T follicular helper cell (primary cell): ENCODE measurements around the gene CYB5A.

Experiments
- DNase-seq: peaks from one replicate; pipeline ENCODE4 v3.0.0-alpha.2; 2020; ENCODE audit warnings: low read depth

The CYB5A gene

DNA sequence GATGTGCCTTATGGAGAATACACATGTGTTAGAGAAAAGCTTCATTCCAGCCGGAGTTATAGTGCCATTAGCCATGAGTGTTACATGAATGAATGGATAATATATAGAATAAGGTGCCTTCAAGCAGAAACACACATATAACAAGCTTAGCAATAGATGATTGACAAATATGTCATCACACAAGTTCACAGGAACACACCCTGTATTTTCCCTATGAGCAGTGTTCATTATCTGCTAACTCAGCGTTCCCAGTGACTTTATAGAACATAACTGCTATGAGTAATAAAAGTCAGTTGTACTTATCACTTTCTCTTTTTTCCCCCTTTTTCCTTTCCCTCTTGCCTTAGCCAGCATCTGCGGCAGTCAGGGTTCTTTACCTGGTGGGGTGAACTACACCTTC lies 78.3 kb downstream of the CYB5A start:
- DNase-seq, result no peak

DNA sequence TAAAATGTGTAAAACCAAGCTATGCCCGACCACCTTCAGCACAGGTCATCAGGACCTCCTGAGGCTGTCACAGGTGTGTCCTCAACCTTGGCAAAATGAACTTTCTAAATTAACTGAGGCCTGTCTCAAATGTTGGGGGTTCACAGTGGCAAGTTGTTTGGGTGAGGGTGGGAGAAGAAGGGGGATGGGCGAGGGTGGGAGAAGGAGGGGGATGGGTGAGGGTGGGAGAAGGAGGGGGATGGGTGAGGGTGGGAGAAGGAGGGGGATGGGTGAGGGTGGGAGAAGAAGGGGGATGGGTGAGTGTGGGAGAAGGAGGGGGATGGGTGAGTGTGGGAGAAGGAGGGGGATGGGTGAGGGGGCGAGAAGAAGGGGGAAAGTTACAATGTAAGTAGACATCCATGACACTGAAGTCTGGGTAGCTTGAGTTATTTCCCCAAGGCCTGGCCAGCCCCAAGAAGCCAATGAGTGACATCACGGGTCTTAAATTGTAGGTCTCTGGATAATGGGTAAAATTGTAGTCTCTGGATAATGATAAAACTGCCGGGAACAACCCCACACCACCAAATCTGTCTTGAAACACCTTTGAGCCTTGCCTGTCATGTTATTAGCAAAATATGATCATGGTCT lies 87.1 kb downstream of the CYB5A start:
- DNase-seq, result no peak

DNA sequence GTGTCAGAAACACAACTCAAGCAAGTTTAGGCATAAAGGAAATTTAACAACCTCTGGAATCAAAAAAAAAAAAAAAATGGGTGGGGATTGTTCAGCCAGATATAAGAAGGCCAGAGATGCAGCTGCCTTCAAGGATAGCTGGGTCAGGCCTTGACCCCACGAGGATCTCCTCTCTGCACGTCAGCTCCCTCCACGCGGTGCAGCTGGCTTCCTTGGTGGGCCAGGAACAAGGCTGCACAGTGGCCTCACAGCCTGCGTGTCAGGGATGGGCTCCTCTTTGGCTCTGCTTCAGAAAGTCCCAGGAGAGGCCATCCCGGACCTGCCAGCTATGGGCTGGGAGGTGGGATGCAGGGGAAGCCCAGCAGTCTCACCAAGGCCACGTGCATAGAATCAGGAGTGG lies 88.0 kb downstream of the CYB5A start:
- no peak for DNase-seq
